HCT116 (cell line): ENCODE data around the gene RAB1A. TPM values are rescaled to one million over a fixed set of nuclear protein-coding genes. Genes with fewer than 3 reads are reported as not detected.
"Not testable (repeated sequence)": the region's sequence is repeated elsewhere in the genome, so short reads cannot be mapped to it uniquely, and the experiment has no call there.

Experiments used
- ATAC-seq: fragments of 200-7000 bp; cut with Tn5 transposase; 2 replicates; pipeline ENCODE4 v1.9.1; 2020; ENCODE audit warnings: mild to moderate bottlenecking, moderate library complexity
- BruUV-seq: library from RNA; stranded (reverse); fragments of 400-500 nt; replicated peaks from 2 replicates; lab custom pipeline; 2021; lab: Mats Ljungman, UMichigan
- CTCF ChIA-PET: fragments of 300-600 bp; sonication (Branson Sonifier 250); formaldehyde crosslinking; loops from one replicate; lab custom pipeline; 2021; ENCODE audit warnings: antibody characterized with exemption; lab: Charles Lee
- POLR2A ChIA-PET: fragments of 300-600, 350-600 bp; sonication (Branson Sonifier 250); formaldehyde crosslinking; loops from one replicate; lab custom pipeline; 2021; ENCODE audit warnings: antibody characterized with exemption; lab: Charles Lee
- RAD21 ChIA-PET, 2 experiments: fragments of 300-600 bp; sonication (Branson Sonifier 250); formaldehyde crosslinking; loops; one replicate each; lab custom pipeline; 2023; ENCODE audit warnings: low total read pairs in 2 of 2; ENCODE audit not compliant: uncharacterized antibody in 2 of 2, unreplicated experiment in 2 of 2, low non-redundant PET in 1 of 2; lab: Charles Lee
- DNase-seq: peaks from one replicate; pipeline ENCODE4 v3.0.0-alpha.2; 2010; ENCODE audit warnings: low read depth, low spot score
- H2AFZ ChIP-seq: fragments of 200-600 bp; shearing (Covaris generic), sonication (generic); 2 replicates; pipeline ENCODE4 v1.6.1; 2017; ENCODE audit warnings: low read depth, mixed run types, mixed read lengths, antibody characterized with exemption, low read length; ENCODE audit not compliant: poor library complexity, severe bottlenecking
- H3K27ac ChIP-seq: 2 replicates; pipeline ENCODE4 v1.5.1; 2012; ENCODE audit warnings: low read depth, low read length
- H3K27me3 ChIP-seq: fragments of 200-600 bp; sonication (generic); 2 replicates; pipeline ENCODE4 v1.6.1; 2016; ENCODE audit warnings: mixed run types, low read length, mixed read lengths; ENCODE audit not compliant: insufficient read depth
- H3K36me3 ChIP-seq, 2 experiments: fragments of 200-500 bp in 1 of 2; fragments of 200-600 bp in 1 of 2; sonication (Bioruptor generic) in 1 of 2; sonication (generic) in 1 of 2; 2 replicates each; pipeline versions ENCODE4 v1.5.1 to v1.6.1; 2014 to 2016; ENCODE audit warnings: low read length in 2 of 2, inconsistent platforms in 1 of 2, mixed read lengths in 1 of 2, mixed run types in 1 of 2; ENCODE audit not compliant: insufficient read depth in 2 of 2, control insufficient read depth in 1 of 2
- H3K4me1 ChIP-seq, 2 experiments: fragments of 200-600 bp in 1 of 2; sonication (generic) in 1 of 2; 2 replicates each; pipeline versions ENCODE4 v1.5.1 to v1.6.1; 2012 to 2017; ENCODE audit warnings: low read length in 2 of 2, inconsistent platforms in 1 of 2, mild to moderate bottlenecking in 1 of 2, mixed read lengths in 1 of 2, mixed run types in 1 of 2, moderate library complexity in 1 of 2; ENCODE audit not compliant: insufficient read depth in 2 of 2, control insufficient read depth in 1 of 2
- H3K4me2 ChIP-seq: fragments of 200-600 bp; sonication (generic); 2 replicates; pipeline ENCODE4 v1.6.1; 2017; ENCODE audit warnings: mixed run types, low read length, mixed read lengths
- H3K4me3 ChIP-seq, 2 experiments: fragments of 200-600 bp in 1 of 2; sonication (generic) in 1 of 2; replicated peaks in 1 of 2; 2 replicates each; pipeline ENCODE4 v1.5.1; 2011 to 2016; ENCODE audit warnings: low read length in 2 of 2, control low read depth in 1 of 2, low read depth in 1 of 2, mild to moderate bottlenecking in 1 of 2, mixed read lengths in 1 of 2, mixed run types in 1 of 2
- H3K79me2 ChIP-seq: fragments of 200-600 bp; sonication (generic); 2 replicates; pipeline ENCODE4 v1.6.1; 2017; ENCODE audit warnings: mild to moderate bottlenecking, mixed run types, low read length, moderate library complexity, mixed read lengths; ENCODE audit not compliant: insufficient read depth
- H3K9ac ChIP-seq: fragments of 200-600 bp; sonication (generic); 2 replicates; pipeline ENCODE4 v1.6.1; 2016; ENCODE audit warnings: low read length, mixed read lengths
- H3K9me2 ChIP-seq: fragments of 200-600 bp; sonication (generic), shearing (Covaris generic); 2 replicates; pipeline ENCODE4 v1.6.1; 2017; ENCODE audit warnings: mixed run types, mild to moderate bottlenecking, moderate library complexity; ENCODE audit not compliant: insufficient read depth
- H3K9me3 ChIP-seq, 2 experiments: fragments of 200-500 bp in 1 of 2; fragments of 200-600 bp in 1 of 2; sonication (Bioruptor generic) in 1 of 2; sonication (generic) in 1 of 2; 2 replicates each; pipeline ENCODE4 v1.6.1; 2014 to 2017; ENCODE audit warnings: low read length in 2 of 2, mixed read lengths in 2 of 2, inconsistent platforms in 1 of 2, low read depth in 1 of 2, mild to moderate bottlenecking in 1 of 2, mixed run types in 1 of 2, moderate library complexity in 1 of 2; ENCODE audit not compliant: control insufficient read depth in 1 of 2, insufficient read depth in 1 of 2
- H4K20me1 ChIP-seq: fragments of 200-600 bp; sonication (generic), shearing (Covaris generic); 2 replicates; pipeline ENCODE4 v1.6.1; 2017; ENCODE audit warnings: mixed run types, mild to moderate bottlenecking, moderate library complexity; ENCODE audit not compliant: insufficient read depth
- CEBPB ChIP-seq: IDR thresholded peaks from 2 replicates; pipeline ENCODE4 v1.6.1; 2012; ENCODE audit warnings: low read depth
- EZH2phosphoT487 ChIP-seq: fragments of 200-600 bp; IDR thresholded peaks from 2 replicates; pipeline ENCODE4 v1.6.1; 2018; ENCODE audit warnings: antibody characterized with exemption, borderline replicate concordance
- POLR2AphosphoS5 ChIP-seq: IDR thresholded peaks from 2 replicates; pipeline ENCODE4 v1.6.1; 2011; ENCODE audit warnings: mild to moderate bottlenecking, low read depth, low read length, moderate library complexity
- RAD21 ChIP-seq: IDR thresholded peaks from 2 replicates; pipeline ENCODE4 v1.6.1; 2012; ENCODE audit warnings: low read depth, mild to moderate bottlenecking
- REST ChIP-seq: IDR thresholded peaks from 2 replicates; pipeline ENCODE4 v1.6.1; 2012; ENCODE audit warnings: low read depth
- SIN3A ChIP-seq: IDR thresholded peaks from 2 replicates; pipeline ENCODE4 v1.6.1; 2012; ENCODE audit warnings: low read depth
- SP1 ChIP-seq: IDR thresholded peaks from 2 replicates; pipeline ENCODE4 v1.6.1; 2012; ENCODE audit warnings: low read depth
- intact Hi-C: fragments of 100-400 bp; cut with micrococcal nuclease; formaldehyde crosslinking; loops from 2 replicates; pipeline ENCODE4 v1.10.0; 2022
- total RNA-seq: library from RNA; stranded (reverse); gene quantifications from one replicate; pipeline ENCODE4 v1.2.1, GENCODE V29; 2021; ENCODE audit not compliant: unreplicated experiment

Gene RAB1A
- total RNA-seq, 1 experiment from 2014 or later: 131 TPM

GRCh38 chr2:65133626-65134025 is 3.7 kb upstream of the RAB1A start:
- no TSS peak for BruUV-seq
- H3K79me2 ChIP-seq: peaks cover 14% of the 10 kb centered on the region
- TF ChIP-seq EZH2phosphoT487 (no peak), CEBPB (no peak), POLR2AphosphoS5 (no peak), REST (no peak), SP1 (no peak), SIN3A (no peak), RAD21 (no peak)

GRCh38 chr2:65132930-65133329 is 3.0 kb upstream of the RAB1A start:
- H3K4me2 ChIP-seq, H3K9me3 ChIP-seq, H2AFZ ChIP-seq, H3K4me3 ChIP-seq, DNase-seq, RAD21 ChIA-PET, H3K27me3 ChIP-seq, H3K27ac ChIP-seq, intact Hi-C loops, BruUV-seq, ATAC-seq, H3K9me2 ChIP-seq, H3K9ac ChIP-seq, POLR2A ChIA-PET, H3K36me3 ChIP-seq, CTCF ChIA-PET: not testable (repeated sequence)
- Histone ChIP-seq H3K4me1 (peaks cover 8 to 19% of the 10 kb centered on the region in 2 experiments; a peak in 3 of 4 replicates), H4K20me1 (peaks cover 11% of the 10 kb centered on the region; the same call in 1 of the 2 replicates), H3K79me2 (peaks cover 21% of the 10 kb centered on the region)

More at GRCh38 chr2:65133626-65134025, 3.7 kb upstream of the RAB1A start:
- ATAC-seq (no peak), DNase-seq (no peak)
- peaks cover 6% of the 10 kb centered on the region; the same call in 1 of the 2 replicates for H4K20me1 ChIP-seq
- H3K9me3 ChIP-seq: no peaks in the 10 kb centered on the region
- intact Hi-C loops: no loop called here
- H2AFZ ChIP-seq: no peak overlapping the region
- H3K4me3 ChIP-seq: no peak overlapping the region
- H3K9me2 ChIP-seq: no peaks in the 10 kb centered on the region
- no peak overlapping the region for H3K4me2 ChIP-seq
- H3K9ac ChIP-seq: no peak overlapping the region
- H3K4me1 ChIP-seq: peaks cover under 1 to 12% of the 10 kb centered on the region in 2 experiments; a peak in 3 of 4 replicates
- CTCF ChIA-PET: no interaction called here
- POLR2A ChIA-PET: no interaction called here
- no peaks in the 10 kb centered on the region for H3K36me3 ChIP-seq
- no peaks in the 10 kb centered on the region for H3K27me3 ChIP-seq
- RAD21 ChIA-PET: no interaction called here
- no peak overlapping the region for H3K27ac ChIP-seq
